ENCODE measurements around the gene MAGED2.
"Not testable (repeated sequence)": the region's sequence is repeated elsewhere in the genome, so short reads cannot be mapped to it uniquely, and the experiment has no call there.

The MAGED2 gene

DNA sequence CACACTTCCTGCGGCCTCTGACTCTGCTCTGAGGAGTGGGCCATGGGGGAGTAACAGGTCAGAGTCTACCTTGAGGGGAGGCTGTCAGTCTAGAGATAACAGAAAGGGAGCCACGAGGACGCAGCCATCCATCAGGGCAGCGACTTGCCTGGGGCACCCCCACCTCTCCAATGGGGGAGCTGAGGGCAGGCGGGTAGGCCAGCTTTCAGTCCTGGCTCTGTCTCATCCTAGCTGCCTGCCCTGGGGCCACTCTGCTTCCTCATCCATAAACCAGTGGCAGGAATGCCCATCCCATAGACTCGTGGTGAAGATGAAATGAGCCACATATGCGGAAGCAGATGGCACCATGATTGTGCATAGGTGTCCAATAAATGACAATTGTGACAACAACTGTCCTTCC lies 13.2 kb downstream of the MAGED2 start:
- no peak for DNase-seq

DNA sequence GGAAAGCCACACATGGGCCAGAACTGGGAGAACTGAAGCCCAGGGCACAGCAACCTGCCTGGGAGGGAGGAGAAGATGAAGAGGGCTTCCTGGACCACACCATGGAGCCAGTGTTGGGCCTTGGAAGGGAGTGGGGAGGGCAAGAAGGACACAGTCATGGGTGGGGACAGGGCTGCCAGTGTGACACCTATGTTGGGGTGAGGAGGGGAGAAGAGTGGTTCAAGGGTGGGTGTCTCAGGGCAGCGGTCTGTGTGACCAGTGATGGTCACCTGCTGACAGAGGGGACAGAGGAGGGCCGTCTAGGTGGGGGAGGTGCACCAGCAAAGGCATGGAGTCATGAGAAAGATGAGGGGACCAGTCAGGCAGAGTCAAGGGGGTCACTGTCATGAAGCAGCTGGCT lies 13.8 kb downstream of the MAGED2 start:
- no peak for DNase-seq

DNA sequence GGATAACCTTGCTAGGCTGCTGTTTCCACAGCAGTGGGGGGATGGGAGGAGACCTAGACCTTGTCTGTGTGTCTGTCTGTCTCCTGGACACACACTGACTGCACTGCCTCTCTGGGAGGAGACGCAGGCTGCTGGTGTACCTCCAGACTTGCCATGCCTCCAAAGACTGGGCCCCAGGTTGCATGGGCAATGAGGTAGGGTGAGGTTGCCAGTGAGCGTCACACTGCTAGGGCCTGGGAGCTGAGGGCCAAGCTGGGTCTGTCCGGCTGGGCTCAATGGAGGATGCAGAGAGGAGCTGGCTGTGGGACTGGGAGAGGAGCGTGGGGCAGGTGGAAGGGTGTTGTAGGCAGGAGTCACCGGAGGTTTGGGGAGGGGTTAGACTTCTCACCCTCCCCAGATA lies 16.6 kb downstream of the MAGED2 start:
- DNase-seq: no peak

- no peak for DNase-seq
These were observed 17.2 kb downstream of the MAGED2 start for GRCh38 chrX:54824722-54825121.

DNA sequence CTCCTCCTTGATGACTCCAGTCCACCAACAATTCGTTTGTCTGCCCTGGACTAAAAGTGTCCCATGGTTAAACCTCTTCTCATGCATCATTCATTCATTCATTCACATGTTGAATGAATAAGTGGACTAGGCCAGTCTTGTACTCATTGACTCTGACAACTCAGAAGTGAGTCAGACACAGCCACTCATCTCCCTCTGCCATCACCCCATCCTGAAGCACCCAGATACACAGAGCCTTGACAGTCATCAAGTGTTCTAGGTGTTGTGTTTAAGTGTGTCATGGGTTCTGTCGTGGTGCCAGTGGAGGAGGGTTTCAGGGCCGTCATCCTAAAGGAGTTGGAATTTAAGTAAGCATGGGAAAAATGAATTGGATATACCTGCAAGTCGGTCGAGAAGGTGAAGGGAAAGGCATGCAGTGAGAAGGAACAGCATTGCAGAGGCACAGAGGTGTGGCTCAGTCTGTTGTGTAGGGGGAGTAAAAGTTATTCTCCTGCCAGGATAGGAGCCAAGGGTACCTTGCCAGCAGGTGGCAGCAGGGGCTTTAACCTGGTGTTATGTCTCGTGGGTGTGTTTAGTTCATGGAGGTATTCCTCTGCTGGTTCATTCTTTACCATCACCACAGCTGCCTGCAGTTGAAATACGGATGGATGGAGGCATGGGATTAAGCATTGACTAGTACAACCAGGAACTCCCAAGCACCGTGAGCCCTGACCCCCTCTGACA lies 18.3 kb downstream of the MAGED2 start:
- DNase-seq: peak; percentile 26

GRCh38 chrX:54826598-54826997 lies 19.1 kb downstream of the MAGED2 start:
- no peak for DNase-seq

GRCh38 chrX:54838583-54838982 lies 31.0 kb downstream of the MAGED2 start:
- DNase-seq: no peak

DNA sequence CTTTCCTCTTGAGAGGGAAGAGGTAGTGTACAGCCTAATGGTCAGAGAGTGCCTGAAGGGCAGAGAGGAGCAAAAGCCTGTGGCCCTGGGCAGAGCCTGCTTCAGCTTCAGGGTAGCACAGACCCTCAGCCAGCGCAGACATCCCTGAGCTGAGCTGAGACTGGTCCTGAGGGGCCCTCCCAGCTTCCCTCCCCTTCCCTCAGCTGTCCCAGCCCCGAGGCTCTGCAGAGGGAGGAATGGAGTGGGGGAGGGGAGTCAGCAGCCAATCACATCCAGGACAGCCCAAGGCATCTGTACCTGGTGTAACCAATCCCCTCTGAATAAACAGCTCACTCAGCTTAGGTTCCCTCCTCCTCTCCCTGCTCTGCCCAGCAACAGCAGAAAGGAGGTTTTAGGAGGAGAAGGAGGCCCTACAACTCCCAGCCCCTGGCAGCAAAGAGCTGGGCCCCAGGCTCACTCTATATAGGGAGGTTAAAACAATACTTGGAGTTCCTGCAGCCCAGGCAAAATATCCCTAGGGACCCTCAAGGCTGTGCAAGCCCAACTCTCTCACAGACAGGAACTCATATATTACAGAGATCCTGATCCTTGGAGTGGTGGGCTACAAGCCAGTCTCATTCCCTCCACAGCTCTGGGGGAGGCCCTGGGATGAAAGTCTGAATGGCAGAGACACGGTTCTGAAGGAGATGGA lies 33.8 kb downstream of the MAGED2 start:
- not testable (repeated sequence) for DNase-seq

- no peak for DNase-seq
These were observed 35.1 kb downstream of the MAGED2 start for GRCh38 chrX:54842607-54843006.

DNA sequence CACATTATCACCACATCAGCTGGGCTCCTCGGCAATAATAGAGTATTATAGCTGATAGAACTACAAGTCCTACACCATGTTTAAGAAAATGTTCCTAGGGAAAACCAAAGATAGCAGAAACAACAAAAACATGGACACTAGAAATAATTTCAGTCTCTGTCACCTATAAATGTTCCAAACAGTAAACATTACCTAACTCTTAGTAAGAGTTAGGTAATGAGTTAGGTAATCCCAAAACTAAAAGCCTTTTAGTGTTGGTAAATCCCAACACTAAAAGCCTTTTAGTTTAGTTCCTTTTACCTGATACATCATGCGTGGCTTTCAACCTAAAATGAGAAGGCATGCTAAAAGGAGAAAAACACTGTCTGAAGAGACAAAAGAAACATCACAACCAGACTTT lies 35.5 kb downstream of the MAGED2 start:
- no peak for DNase-seq

DNA sequence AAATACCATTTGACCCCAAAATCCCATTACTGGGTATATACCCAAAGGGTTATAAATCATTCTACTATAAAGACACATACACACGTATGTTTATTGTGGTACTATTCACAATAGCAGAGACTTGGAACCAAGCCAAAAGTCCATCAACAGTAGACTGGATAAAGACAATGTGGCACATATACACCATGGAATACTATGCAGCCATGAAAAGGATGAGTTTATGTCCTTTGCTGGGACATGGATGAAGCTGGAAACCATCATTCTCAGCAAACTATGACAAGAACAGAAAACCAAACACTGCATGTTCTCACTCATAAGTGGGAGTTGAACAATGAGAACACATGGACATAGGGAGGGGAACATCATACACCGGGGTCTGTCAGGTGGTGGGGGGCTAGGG lies 40.2 kb downstream of the MAGED2 start:
- DNase-seq: not testable (repeated sequence)

DNA sequence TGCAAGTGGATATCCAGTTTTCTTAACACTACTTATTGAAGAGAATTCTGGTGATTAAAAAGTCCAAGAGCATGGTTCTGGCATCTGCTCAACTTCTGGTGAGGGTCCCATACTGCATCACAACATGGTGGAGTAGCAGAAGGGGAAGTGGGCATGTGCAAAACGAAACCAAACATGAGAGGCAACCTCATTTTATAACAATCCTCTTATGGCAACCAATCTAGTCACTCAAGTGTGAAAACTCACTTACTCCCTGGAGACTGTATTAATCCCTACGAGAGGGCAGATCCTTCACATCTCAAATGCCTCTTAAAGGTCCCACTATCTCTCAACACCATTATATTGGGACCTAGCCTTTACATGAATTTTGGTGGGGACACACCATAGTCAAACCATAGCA lies 57.7 kb downstream of the MAGED2 start:
- no peak for DNase-seq

All from CD4-positive, alpha-beta T cell treated with Interleukin-21 for 1 hour (primary cell).